Sigmoid colon (tissue), 7 donors: ENCODE data around the gene FGD5. TPM values are rescaled to one million over a fixed set of nuclear protein-coding genes. Genes with fewer than 3 reads are reported as not detected.

Experiments used
- DNase-seq: peaks from one replicate; pipeline ENCODE4 v3.0.0-alpha.2; 2019
- H3K27ac ChIP-seq, 4 donors: fragments of 200-600 bp; sonication (generic); one replicate each; pipeline ENCODE4 v1.5.1; 2016 to 2019; ENCODE audit warnings: mild to moderate bottlenecking in 1 of 4
- H3K27me3 ChIP-seq, 3 donors: fragments of 200-600 bp; sonication (generic); one replicate each; pipeline ENCODE4 v1.5.1; 2019; ENCODE audit warnings: mild to moderate bottlenecking in 1 of 3
- H3K36me3 ChIP-seq, 4 donors: fragments of 200-600 bp; sonication (generic); one replicate each; pipeline ENCODE4 v1.5.1; 2016 to 2019
- H3K4me1 ChIP-seq, 4 donors: fragments of 200-600 bp; sonication (generic); one replicate each; pipeline ENCODE4 v1.5.1; 2017 to 2019
- H3K4me3 ChIP-seq, 4 donors: fragments of 200-600 bp; sonication (generic); one replicate each; pipeline ENCODE4 v1.5.1; 2017 to 2019; ENCODE audit warnings: mild to moderate bottlenecking in 2 of 4, moderate library complexity in 1 of 4
- H3K9me3 ChIP-seq, 4 donors: fragments of 200-600 bp in 3 of 4; sonication (generic) in 3 of 4; one replicate each; pipeline versions ENCODE4 v1.5.1 to v1.6.1; 2013 to 2019
- EP300 ChIP-seq, 4 donors: sonication (generic); formaldehyde crosslinking; IDR thresholded peaks; one replicate each; pipeline ENCODE4 v1.6.1; 2017; ENCODE audit warnings: antibody characterized with exemption in 4 of 4
- POLR2A ChIP-seq, 2 donors: fragments of 450-650 bp; IDR thresholded peaks; one replicate each; pipeline ENCODE4 v1.6.1; 2016; ENCODE audit warnings: antibody characterized with exemption in 2 of 2, mild to moderate bottlenecking in 2 of 2, moderate library complexity in 2 of 2
- POLR2AphosphoS5 ChIP-seq, 4 donors: sonication (generic); formaldehyde crosslinking; IDR thresholded peaks; one replicate each; pipeline ENCODE4 v1.6.1; 2017; ENCODE audit warnings: antibody characterized with exemption in 4 of 4
- WGBS, 2 donors: extraction: QIAGEN DNeasy Blood & Tissue Kit; methylation state at CpG; one replicate each; pipeline ENCODE4 v1.1.7; 2013; 5-methylcytosine and 5-hydroxymethylcytosine counted together
- intact Hi-C: fragments of 100-400 bp; cut with DNase I; formaldehyde crosslinking; loops from one replicate; pipeline ENCODE4 v1.15.1; 2023
- polyA plus RNA-seq, 3 donors: library from polyadenylated mRNA; stranded (reverse); fragments of 200-250 nt; gene quantifications; one replicate each; pipeline ENCODE4 v1.2.3, GENCODE V29; 2013
- total RNA-seq, 4 donors: library from RNA; depleted of rRNA; stranded (reverse); fragments of >200 nt; gene quantifications; one replicate each; pipeline ENCODE4 v1.1.0, GENCODE V29; 2016
- TF ChIP-seq, protein P1 (sequence below), 4 experiments: fragments of 450-650 bp in 3 of 4; fragments of 200-600 bp in 1 of 4; IDR thresholded peaks; one replicate each; pipeline ENCODE4 v1.5.1; 2016 to 2019; ENCODE audit warnings: antibody characterized with exemption in 4 of 4, mild to moderate bottlenecking in 3 of 4, moderate library complexity in 2 of 4
- donor health status: healthy with polysubstance abuse.
- donor health status: Bipolar disorder and iron deficiency.
- donor health status: healthy.

The FGD5 gene
- total and polyA plus RNA-seq, 7 donors = 2.1 to 18.6 (median 6.4) TPM

GRCh38 chr3:14957925-14958324, 139.2 kb downstream of the FGD5 start:
- Histone ChIP-seq H3K4me3 (no peak overlapping the region), H3K36me3 (peaks cover 0 to 3% (median 0%) of the 10 kb centered on the region in 4 donors), H3K27me3 (no peaks in the 10 kb centered on the region), H3K27ac (no peak overlapping the region), H3K9me3 (no peaks in the 10 kb centered on the region), H3K4me1 (peaks cover 0 to 48% (median 21%) of the 10 kb centered on the region in 4 donors)
- intact Hi-C loops = no loop called here
- TF ChIP-seq POLR2A (IDR thresholded peaks at IDR 0.05) (no peak), EP300 (IDR thresholded peaks at IDR 0.05) (no peak), POLR2AphosphoS5 (IDR thresholded peaks at IDR 0.05) (no peak)
- TF ChIP-seq, protein P1, sequence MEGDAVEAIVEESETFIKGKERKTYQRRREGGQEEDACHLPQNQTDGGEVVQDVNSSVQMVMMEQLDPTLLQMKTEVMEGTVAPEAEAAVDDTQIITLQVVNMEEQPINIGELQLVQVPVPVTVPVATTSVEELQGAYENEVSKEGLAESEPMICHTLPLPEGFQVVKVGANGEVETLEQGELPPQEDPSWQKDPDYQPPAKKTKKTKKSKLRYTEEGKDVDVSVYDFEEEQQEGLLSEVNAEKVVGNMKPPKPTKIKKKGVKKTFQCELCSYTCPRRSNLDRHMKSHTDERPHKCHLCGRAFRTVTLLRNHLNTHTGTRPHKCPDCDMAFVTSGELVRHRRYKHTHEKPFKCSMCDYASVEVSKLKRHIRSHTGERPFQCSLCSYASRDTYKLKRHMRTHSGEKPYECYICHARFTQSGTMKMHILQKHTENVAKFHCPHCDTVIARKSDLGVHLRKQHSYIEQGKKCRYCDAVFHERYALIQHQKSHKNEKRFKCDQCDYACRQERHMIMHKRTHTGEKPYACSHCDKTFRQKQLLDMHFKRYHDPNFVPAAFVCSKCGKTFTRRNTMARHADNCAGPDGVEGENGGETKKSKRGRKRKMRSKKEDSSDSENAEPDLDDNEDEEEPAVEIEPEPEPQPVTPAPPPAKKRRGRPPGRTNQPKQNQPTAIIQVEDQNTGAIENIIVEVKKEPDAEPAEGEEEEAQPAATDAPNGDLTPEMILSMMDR (IDR thresholded peaks at IDR 0.05) = no peak
- DNase-seq = no peak
- WGBS, 2 donors = 29 to 52% methylated on average over 1 of the region's 1 CpG

- WGBS, 2 donors = 48 to 79% methylated on average over 2 of the region's 2 CpGs
- peaks cover 0 to 48% (median 21%) of the 10 kb centered on the region in 4 donors for H3K4me1 ChIP-seq
- intact Hi-C loops = no loop called here
- no peak overlapping the region for H3K4me3 ChIP-seq
- TF ChIP-seq, protein P1 (IDR thresholded peaks at IDR 0.05) = no peak
- TF ChIP-seq POLR2A (IDR thresholded peaks at IDR 0.05) (no peak), POLR2AphosphoS5 (IDR thresholded peaks at IDR 0.05) (no peak), EP300 (IDR thresholded peaks at IDR 0.05) (no peak)
- H3K27me3 ChIP-seq = no peaks in the 10 kb centered on the region
- H3K9me3 ChIP-seq = no peaks in the 10 kb centered on the region
- H3K36me3 ChIP-seq = peaks cover 0 to 6% (median 0%) of the 10 kb centered on the region in 4 donors
- DNase-seq = no peak
- no peak overlapping the region for H3K27ac ChIP-seq
Measured at GRCh38 chr3:14959359-14959943, 140.7 kb downstream of the FGD5 start.

DNA sequence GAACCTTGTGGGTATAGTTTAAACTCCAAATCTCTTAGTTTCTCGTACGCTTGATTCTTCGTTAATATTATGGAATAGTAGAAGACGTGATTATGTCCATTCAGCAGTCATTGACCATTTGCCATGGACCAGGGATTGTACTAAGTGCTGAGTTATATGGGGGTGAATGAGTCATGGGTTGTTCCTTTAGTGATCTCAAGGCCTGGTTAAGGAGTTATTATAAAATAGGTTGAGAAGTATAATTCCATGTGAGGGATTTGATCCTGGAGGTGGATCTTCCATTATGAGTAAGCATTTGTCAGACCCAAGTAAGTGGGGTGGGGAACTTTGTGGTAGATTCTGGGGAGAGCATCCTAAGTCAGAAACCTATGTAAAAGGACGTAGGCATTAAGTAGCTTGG, 144.0 kb downstream of the FGD5 start:
- no peak overlapping the region for H3K4me3 ChIP-seq
- no peak for DNase-seq
- intact Hi-C loops = no loop called here
- H3K4me1 ChIP-seq = peaks cover 0 to 23% (median 9%) of the 10 kb centered on the region in 4 donors
- no peak overlapping the region for H3K27ac ChIP-seq
- H3K27me3 ChIP-seq = no peaks in the 10 kb centered on the region
- peaks cover 0 to 6% (median 0%) of the 10 kb centered on the region in 4 donors for H3K36me3 ChIP-seq
- H3K9me3 ChIP-seq = no peaks in the 10 kb centered on the region
- TF ChIP-seq, protein P1 (IDR thresholded peaks at IDR 0.05) = no peak
- no peak for TF ChIP-seq POLR2A (IDR thresholded peaks at IDR 0.05)
- TF ChIP-seq EP300 (IDR thresholded peaks at IDR 0.05) = no peak
- no peak for TF ChIP-seq POLR2AphosphoS5 (IDR thresholded peaks at IDR 0.05)
- WGBS, 2 donors = 95 to 97% methylated on average over 5 of the region's 5 CpGs

DNA sequence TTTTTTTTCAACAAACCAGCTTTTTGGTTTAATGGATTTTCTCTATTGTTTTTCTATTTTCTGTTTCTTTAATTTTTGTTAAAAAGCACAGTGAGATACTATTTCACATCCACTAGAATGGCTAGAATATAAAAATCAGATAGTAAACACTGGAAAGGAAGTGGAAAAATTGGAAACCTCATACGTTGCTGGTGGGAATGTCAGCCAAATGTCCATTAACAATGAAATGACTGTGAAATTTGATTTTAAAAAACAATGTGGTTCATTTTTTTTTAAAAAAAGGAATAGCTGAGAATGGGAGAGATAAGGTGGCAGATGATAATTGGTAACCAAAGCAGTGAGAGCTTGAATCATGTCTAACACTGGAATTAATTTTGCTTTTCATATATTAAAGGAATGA, 148.5 kb downstream of the FGD5 start:
- no peaks in the 10 kb centered on the region for H3K27me3 ChIP-seq
- no peak overlapping the region for H3K27ac ChIP-seq
- intact Hi-C loops = no loop called here
- TF ChIP-seq POLR2AphosphoS5 (IDR thresholded peaks at IDR 0.05) (no peak), POLR2A (IDR thresholded peaks at IDR 0.05) (no peak), EP300 (IDR thresholded peaks at IDR 0.05) (no peak)
- no peaks in the 10 kb centered on the region for H3K9me3 ChIP-seq
- 73 to 80% methylated on average over 1 of the region's 1 CpG for WGBS, 2 donors
- H3K4me1 ChIP-seq = peaks cover 0 to 4% (median 0%) of the 10 kb centered on the region in 4 donors
- no peak overlapping the region for H3K4me3 ChIP-seq
- peaks cover 0 to 13% (median 0%) of the 10 kb centered on the region in 4 donors for H3K36me3 ChIP-seq
- no peak for DNase-seq

DNA sequence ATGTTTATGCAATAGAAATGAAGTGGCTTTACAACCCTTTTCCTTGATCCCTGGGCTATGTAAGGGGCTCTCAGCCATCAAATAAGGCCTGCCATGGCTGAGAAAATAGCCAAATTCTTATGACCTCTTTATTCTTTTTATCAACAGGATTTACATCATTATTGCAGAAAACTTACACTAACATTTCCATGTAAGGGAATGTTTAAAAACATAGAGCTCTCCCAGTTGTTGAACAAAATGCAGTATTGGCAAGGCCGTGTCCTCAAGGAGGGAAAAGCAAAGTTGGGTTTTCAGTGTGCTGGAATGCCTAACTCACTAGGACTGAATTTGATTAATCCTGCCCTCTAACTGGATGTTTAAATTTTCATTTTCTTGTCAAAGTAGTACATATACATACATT, 150.9 kb downstream of the FGD5 start:
- H3K27ac ChIP-seq = no peak overlapping the region

More for the DNA sequence above, 150.9 kb downstream of the FGD5 start:
- H3K9me3 ChIP-seq = no peaks in the 10 kb centered on the region
- TF ChIP-seq, protein P1 (IDR thresholded peaks at IDR 0.05) = no peak
- TF ChIP-seq EP300 (IDR thresholded peaks at IDR 0.05) (no peak), POLR2A (IDR thresholded peaks at IDR 0.05) (no peak), POLR2AphosphoS5 (IDR thresholded peaks at IDR 0.05) (no peak)
- no peak for DNase-seq
- H3K4me3 ChIP-seq = no peak overlapping the region
- H3K36me3 ChIP-seq = peaks cover 0 to 27% (median 0%) of the 10 kb centered on the region in 4 donors
- peaks cover 0 to 4% (median 0%) of the 10 kb centered on the region in 4 donors for H3K4me1 ChIP-seq
- WGBS, 2 donors = 83 to 92% methylated on average over 1 of the region's 1 CpG
- intact Hi-C loops = no loop called here
- no peaks in the 10 kb centered on the region for H3K27me3 ChIP-seq
